Chondrocyte (in vitro differentiated cells): Measurements from ENCODE around the gene RPL9. TPM values are rescaled to one million over a fixed set of nuclear protein-coding genes. Genes with fewer than 3 reads are reported as not detected.
"Not testable (repeated sequence)": the region's sequence is repeated elsewhere in the genome, so short reads cannot be mapped to it uniquely, and the experiment has no call there.

ENCODE experiments used
- DNase-seq: peaks from one replicate; pipeline ENCODE4 v3.0.0; 2021; ENCODE audit warnings: mixed read lengths, low spot score
- H3K27ac Mint-ChIP-seq: one replicate; pipeline ENCODE4 v1.8.0; 2021; ENCODE audit warnings: mild to moderate bottlenecking, moderate library complexity, mixed read lengths; ENCODE audit not compliant: unreplicated experiment
- H3K27me3 Mint-ChIP-seq: 2 replicates; pipeline ENCODE4 v1.8.0; 2021; ENCODE audit warnings: low read depth, mixed read lengths
- H3K36me3 Mint-ChIP-seq: 2 replicates; pipeline ENCODE4 v1.8.0; 2021; ENCODE audit warnings: low read depth, mixed read lengths
- H3K4me1 Mint-ChIP-seq: 2 replicates; pipeline ENCODE4 v1.8.0; 2021; ENCODE audit warnings: low read depth, mild to moderate bottlenecking, mixed read lengths
- H3K4me3 Mint-ChIP-seq: one replicate; pipeline ENCODE4 v1.8.0; 2021; ENCODE audit warnings: mild to moderate bottlenecking, moderate library complexity, mixed read lengths; ENCODE audit not compliant: unreplicated experiment
- H3K9me3 Mint-ChIP-seq: 2 replicates; pipeline ENCODE4 v1.8.0; 2021; ENCODE audit warnings: low read depth, mixed read lengths
- long read RNA-seq: library from polyadenylated mRNA; stranded (forward); transcript quantifications from one replicate; pipeline ENCODE4 v2.0.0, GENCODE V29; 2021
- total RNA-seq: library from RNA; stranded (reverse); gene quantifications from 3 replicates; pipeline ENCODE4 v1.2.1, GENCODE V29; 2021
- TF ChIP-seq, protein P1 (sequence below): fragments of 200-600 bp; sonication (generic); IDR thresholded peaks from 2 replicates; pipeline ENCODE4 v1.5.0; 2021; ENCODE audit warnings: antibody characterized with exemption, mild to moderate bottlenecking, moderate library complexity

RPL9 gene
- 809 to 831 TPM (median 822 TPM) in 3 replicates for total RNA-seq
- long read RNA-seq, transcript RPL9-214 (8 exons, 2,354 nt) = major isoform, 152 of 180 reads
- long read RNA-seq, transcript RPL9-203 (7 exons, 1,127 nt) = minor isoform, 19 of 180 reads
- long read RNA-seq, partial matches to known transcripts = 1 of 180 reads
- long read RNA-seq, other reads (novel, unspliced or antisense) = 6 of 180 reads

DNA sequence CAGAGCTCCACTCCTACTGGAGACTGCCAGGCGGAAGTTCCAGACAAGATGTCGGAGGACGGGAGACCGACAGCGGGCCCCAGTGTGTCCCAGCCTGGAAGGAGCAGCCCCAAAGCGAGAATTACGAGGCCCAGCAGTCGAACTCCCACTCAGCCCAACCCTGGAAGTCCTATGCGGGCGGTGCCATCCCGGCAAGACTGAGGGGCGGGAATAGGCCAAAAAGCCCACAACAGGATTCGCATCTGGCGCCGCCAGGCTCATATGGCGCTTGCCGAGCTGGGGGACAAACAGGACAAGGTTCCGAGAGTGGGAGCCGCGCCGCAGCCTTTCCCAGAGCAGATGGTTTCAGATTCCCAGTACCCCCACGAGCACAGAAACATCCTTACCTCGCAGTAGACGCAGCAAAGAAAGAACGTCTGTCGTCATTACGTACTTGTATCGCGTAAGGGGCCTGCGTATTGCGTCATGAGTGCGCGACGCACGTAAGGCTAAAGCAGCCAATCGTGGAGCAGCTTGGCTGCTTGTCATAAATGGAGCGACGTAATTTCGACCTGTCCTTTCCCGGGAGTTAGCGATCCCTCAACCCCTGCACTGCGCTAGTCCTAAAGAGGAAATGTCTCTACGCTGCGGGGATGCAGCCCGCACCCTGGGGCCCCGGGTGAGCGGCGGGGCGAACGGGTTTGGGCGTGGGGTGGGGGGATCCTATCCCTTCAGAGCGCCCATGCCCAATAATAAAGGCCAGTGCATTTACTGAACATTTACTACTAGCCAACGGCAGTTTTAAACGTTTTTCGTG lies at the start of gene RPL9, which contains the start of gene LIAS:
RPL9 (minus strand) TSS at position 418 of the 796 bp plus-strand sequence. CDS start 483 bp downstream, outside the sequence.
LIAS (plus strand) TSS at position 552 of the 796 bp plus-strand sequence; CDS start at position 614, 62 bp downstream.
- Mint-ChIP-seq H3K27ac (peak within 1 kb of the TSS; percentile 100), H3K27me3 (no peaks in the 10 kb centered on the region), H3K36me3 (peaks cover 38% of the 10 kb centered on the region), H3K9me3 (no peaks in the 10 kb centered on the region), H3K4me3 (peak within 1 kb of the TSS; percentile 98), H3K4me1 (peaks cover 37% of the 10 kb centered on the region)
- DNase-seq = peak; percentile 95
- TF ChIP-seq, protein P1, sequence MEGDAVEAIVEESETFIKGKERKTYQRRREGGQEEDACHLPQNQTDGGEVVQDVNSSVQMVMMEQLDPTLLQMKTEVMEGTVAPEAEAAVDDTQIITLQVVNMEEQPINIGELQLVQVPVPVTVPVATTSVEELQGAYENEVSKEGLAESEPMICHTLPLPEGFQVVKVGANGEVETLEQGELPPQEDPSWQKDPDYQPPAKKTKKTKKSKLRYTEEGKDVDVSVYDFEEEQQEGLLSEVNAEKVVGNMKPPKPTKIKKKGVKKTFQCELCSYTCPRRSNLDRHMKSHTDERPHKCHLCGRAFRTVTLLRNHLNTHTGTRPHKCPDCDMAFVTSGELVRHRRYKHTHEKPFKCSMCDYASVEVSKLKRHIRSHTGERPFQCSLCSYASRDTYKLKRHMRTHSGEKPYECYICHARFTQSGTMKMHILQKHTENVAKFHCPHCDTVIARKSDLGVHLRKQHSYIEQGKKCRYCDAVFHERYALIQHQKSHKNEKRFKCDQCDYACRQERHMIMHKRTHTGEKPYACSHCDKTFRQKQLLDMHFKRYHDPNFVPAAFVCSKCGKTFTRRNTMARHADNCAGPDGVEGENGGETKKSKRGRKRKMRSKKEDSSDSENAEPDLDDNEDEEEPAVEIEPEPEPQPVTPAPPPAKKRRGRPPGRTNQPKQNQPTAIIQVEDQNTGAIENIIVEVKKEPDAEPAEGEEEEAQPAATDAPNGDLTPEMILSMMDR = no peak

DNA sequence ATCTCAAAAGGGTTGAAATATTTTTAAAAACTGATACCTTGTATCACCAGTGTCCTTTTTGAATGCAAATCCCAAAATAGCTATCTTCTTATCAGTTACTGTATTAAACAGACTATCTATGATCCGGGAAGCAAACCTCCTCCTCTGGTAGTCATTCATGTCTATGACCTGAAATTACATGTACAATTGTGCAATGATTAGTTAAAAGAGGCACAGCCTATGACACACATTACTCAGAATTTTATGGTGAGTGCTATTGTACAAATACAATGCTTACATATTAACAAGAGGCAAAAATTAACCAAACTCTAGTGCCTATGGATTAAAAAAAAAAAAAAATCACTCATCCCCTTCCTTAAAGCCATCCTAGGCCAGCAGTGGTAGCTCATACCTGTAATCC lies 46.9 kb upstream of the RPL9 start:
- Mint-ChIP-seq H3K4me3 (no peak overlapping the region), H3K9me3 (no peaks in the 10 kb centered on the region), H3K27ac (peak overlapping the region; percentile 36), H3K4me1 (peaks cover 39% of the 10 kb centered on the region), H3K27me3 (no peaks in the 10 kb centered on the region), H3K36me3 (peaks cover 40% of the 10 kb centered on the region)
- TF ChIP-seq, protein P1 = no peak
- no peak for DNase-seq

DNA sequence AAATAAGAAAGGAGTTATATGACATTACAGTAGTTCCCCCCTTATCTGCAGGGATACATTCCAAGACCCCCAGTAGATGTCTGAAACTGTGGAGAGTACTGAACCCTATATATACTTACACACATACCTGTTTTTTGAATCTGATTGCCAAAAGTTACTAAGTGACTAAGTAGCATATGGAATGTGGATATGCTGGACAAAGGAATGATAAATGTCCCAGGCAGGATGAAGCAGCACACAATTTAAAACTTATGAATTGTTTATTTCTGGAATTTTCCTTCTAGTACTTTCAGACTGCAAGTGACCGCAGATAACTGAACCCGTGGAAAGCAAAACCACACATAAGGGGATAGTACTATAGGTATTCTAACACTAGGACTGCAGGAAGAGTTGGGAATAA lies 45.8 kb upstream of the RPL9 start:
- H3K27me3 Mint-ChIP-seq = no peaks in the 10 kb centered on the region
- H3K4me3 Mint-ChIP-seq = no peak overlapping the region
- peaks cover 37% of the 10 kb centered on the region for H3K36me3 Mint-ChIP-seq
- no peak for DNase-seq
- peaks cover 43% of the 10 kb centered on the region for H3K4me1 Mint-ChIP-seq
- H3K9me3 Mint-ChIP-seq = no peaks in the 10 kb centered on the region
- H3K27ac Mint-ChIP-seq = peak overlapping the region; percentile 93
- TF ChIP-seq, protein P1 = no peak

DNA sequence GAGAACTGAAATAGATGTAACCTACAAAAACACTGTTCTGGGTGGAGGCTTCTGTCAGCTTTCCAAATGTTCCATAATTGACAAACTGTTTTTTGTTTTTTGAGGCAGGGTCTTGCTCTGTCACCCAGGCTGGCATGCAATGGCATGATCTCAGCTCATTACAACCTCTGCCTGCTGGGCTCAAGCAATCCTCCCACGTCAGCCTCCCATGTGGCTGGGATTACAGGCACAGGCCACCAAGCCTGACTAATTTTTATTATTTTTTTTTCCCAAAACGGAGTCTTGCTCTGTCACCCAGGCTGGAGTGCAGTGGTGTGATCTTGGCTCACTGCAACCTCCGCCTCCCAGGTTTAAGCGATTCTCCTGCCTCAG lies 43.9 kb upstream of the RPL9 start:
- Mint-ChIP-seq H3K27ac (peak overlapping the region; percentile 93), H3K4me1 (peaks cover 54% of the 10 kb centered on the region), H3K36me3 (peaks cover 35% of the 10 kb centered on the region)
- not testable (repeated sequence) for H3K9me3 Mint-ChIP-seq, H3K4me3 Mint-ChIP-seq, DNase-seq, H3K27me3 Mint-ChIP-seq

DNA sequence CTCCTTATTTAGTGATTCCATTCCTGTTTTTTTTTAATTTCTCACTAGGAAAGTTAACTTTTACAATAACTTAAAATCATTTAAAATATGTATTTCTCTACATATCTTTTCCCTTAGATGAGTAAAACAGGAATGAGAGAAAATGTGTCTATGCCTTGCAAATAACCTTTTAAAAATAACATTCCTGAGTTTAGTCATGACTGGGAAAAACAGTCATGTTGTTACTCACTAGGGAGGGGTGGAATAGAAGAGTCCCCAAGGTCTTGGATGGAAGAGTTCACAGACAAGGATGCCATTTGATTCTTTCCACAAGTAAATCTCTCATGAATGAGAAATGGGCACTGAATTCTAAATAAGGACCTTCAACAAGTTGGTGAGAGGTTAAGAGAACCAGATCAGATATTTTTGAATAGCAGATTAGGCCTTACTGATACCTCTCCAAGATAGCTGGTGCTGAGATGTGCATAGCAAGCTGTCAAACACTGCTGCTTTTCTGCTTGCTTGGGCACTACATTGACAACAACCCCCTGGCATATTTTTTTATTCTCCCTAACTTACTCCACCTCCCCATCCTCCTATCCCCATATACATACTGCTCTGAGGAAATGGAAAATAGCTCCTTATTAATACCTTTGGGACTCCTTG lies 43.4 kb upstream of the RPL9 start:
- no peak for DNase-seq
- peaks cover 54% of the 10 kb centered on the region for H3K4me1 Mint-ChIP-seq
- H3K9me3 Mint-ChIP-seq = no peaks in the 10 kb centered on the region
- H3K4me3 Mint-ChIP-seq = no peak overlapping the region
- H3K27ac Mint-ChIP-seq = peak overlapping the region; percentile 93
- peaks cover 35% of the 10 kb centered on the region for H3K36me3 Mint-ChIP-seq
- no peaks in the 10 kb centered on the region for H3K27me3 Mint-ChIP-seq
- TF ChIP-seq, protein P1 = no peak
